ENCODE data around the gene BAG1.

DNA sequence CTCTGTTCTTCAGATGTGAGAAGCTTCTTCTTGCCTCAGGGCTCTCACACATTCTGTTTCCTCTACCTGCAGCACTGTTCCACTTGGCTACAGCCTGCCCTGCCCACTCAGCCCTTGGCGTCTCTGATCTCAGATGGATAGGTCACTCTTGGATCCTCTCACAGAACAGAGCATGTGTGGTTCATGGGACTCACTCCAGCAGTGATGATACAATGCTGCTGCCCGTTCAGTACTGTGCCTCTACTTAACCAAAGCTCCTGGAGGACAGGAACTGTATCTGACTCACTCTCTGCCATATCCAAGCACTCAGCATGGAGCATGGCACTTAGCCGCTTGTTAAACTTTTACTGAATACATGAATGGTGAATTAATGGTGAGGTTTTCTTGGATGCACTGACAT lies 27.9 kb downstream of the BAG1 start:
- TF ChIP-seq TAF1 (IDR thresholded peaks at IDR 0.05; ENCODE audit: borderline replicate concordance, low read depth, low read length) (no peak), POLR2A (IDR thresholded peaks at IDR 0.05; ENCODE audit: low read depth, low read length) (no peak)

All from GM12892 (cell line).